NCI-H2227 (cell line): Measurements from ENCODE around the gene VSIR.

ENCODE experiments used
- DNase-seq: peaks from one replicate; lab custom pipeline; 2025; ENCODE audit not compliant: unreplicated experiment; lab: John Stamatoyannopoulos, UW

VSIR gene

GRCh38 chr10:71773221-71773971 lies at the start of gene VSIR:
VSIR (minus strand) TSS chr10:71773520; CDS start chr10:71773439, 81 bp downstream.
- peak; percentile 84 for DNase-seq

GRCh38 chr10:71821909-71822763 lies 48.8 kb upstream of the VSIR start:
- no peak for DNase-seq

GRCh38 chr10:71820966-71821365 lies 47.6 kb upstream of the VSIR start:
- no peak for DNase-seq

GRCh38 chr10:71819985-71820384 lies 46.7 kb upstream of the VSIR start:
- DNase-seq: no peak

GRCh38 chr10:71819441-71819861 lies 46.1 kb upstream of the VSIR start:
- no peak for DNase-seq

- DNase-seq: no peak
Observed at GRCh38 chr10:71818674-71819260, 45.4 kb upstream of the VSIR start.

GRCh38 chr10:71817831-71818655 lies 44.7 kb upstream of the VSIR start:
- DNase-seq: no peak

GRCh38 chr10:71816936-71817618 lies 43.8 kb upstream of the VSIR start:
- DNase-seq: no peak

- DNase-seq: no peak
Observed at GRCh38 chr10:71816421-71816851, 43.1 kb upstream of the VSIR start.

GRCh38 chr10:71815515-71816130 lies 42.3 kb upstream of the VSIR start:
- no peak for DNase-seq

GRCh38 chr10:71814922-71815411 lies 41.6 kb upstream of the VSIR start:
- no peak for DNase-seq

GRCh38 chr10:71812913-71813590 lies 39.7 kb upstream of the VSIR start:
- no peak for DNase-seq

GRCh38 chr10:71812016-71812912 lies 38.9 kb upstream of the VSIR start:
- DNase-seq: peak; percentile 15

GRCh38 chr10:71811351-71811750 lies 38.0 kb upstream of the VSIR start:
- no peak for DNase-seq

- no peak for DNase-seq
Observed at GRCh38 chr10:71810048-71810750, 36.9 kb upstream of the VSIR start.

- no peak for DNase-seq
Observed at GRCh38 chr10:71809628-71810027, 36.3 kb upstream of the VSIR start.
